Spinal cord (tissue), 10 donors: ENCODE data around the gene TRIP10. TPM values are rescaled to one million over a fixed set of nuclear protein-coding genes. Genes with fewer than 3 reads are reported as not detected.

ENCODE experiments used
- DNase-seq, 6 donors: peaks; one replicate each; pipeline versions ENCODE4 v3.0.0 to v3.0.0-alpha.2; 2013 to 2015; ENCODE audit warnings: low spot score in 6 of 6, low read depth in 4 of 6
- H3K27ac ChIP-seq: one replicate; pipeline ENCODE4 v1.5.1; 2013; ENCODE audit warnings: low read depth, low read length, control low read depth
- H3K27me3 ChIP-seq: one replicate; pipeline ENCODE4 v1.6.1; 2013; ENCODE audit warnings: low read length; ENCODE audit not compliant: control insufficient read depth, insufficient read depth
- H3K36me3 ChIP-seq: one replicate; pipeline ENCODE4 v1.6.1; 2013; ENCODE audit warnings: low read length; ENCODE audit not compliant: control insufficient read depth, insufficient read depth
- H3K4me1 ChIP-seq: one replicate; pipeline ENCODE4 v1.6.1; 2013; ENCODE audit warnings: low read length; ENCODE audit not compliant: control insufficient read depth, insufficient read depth
- H3K4me3 ChIP-seq: one replicate; pipeline ENCODE4 v1.5.1; 2013; ENCODE audit warnings: low read depth, low read length, control low read depth
- H3K9me3 ChIP-seq: one replicate; pipeline ENCODE4 v1.6.1; 2013; ENCODE audit warnings: low read length; ENCODE audit not compliant: control insufficient read depth, insufficient read depth
- whole genome bisulfite sequencing: methylation state at CpG from one replicate; pipeline ENCODE4 v1.1.5; 2013; ENCODE audit warnings: missing lambda C conversion rate; ENCODE audit not compliant: insufficient coverage; 5-methylcytosine and 5-hydroxymethylcytosine counted together
- polyA plus RNA-seq, 2 donors: library from polyadenylated mRNA; unstranded; fragments of 120-200 nt; gene quantifications; one replicate each; pipeline ENCODE4 v1.2.1, GENCODE V29; 2013; ENCODE audit not compliant: insufficient read length in 2 of 2
- total RNA-seq, 2 donors: library from RNA; depleted of rRNA in 1 of 2; stranded (reverse); fragments of 120-200 nt in 1 of 2; fragments of >200 nt in 1 of 2; gene quantifications; one replicate each; pipeline versions ENCODE4 v1.2.3 to v1.2.4, GENCODE V29; 2013 to 2014
- donor health status: healthy.

The TRIP10 gene
- total and polyA plus RNA-seq, 4 donors, result 8.7 to 22.8 (median 17.1) TPM

GRCh38 chr19:6732803-6733337 is 6.6 kb upstream of the TRIP10 start:
- Histone ChIP-seq H3K9me3 (no peaks in the 10 kb centered on the region), H3K27me3 (no peaks in the 10 kb centered on the region), H3K4me3 (no peak overlapping the region), H3K36me3 (peaks cover 49% of the 10 kb centered on the region), H3K27ac (no peak overlapping the region), H3K4me1 (peaks cover 23% of the 10 kb centered on the region)
- no peak for DNase-seq
- 92% methylated on average over 21 of the region's 21 CpGs for WGBS

- Histone ChIP-seq H3K27ac (no peak overlapping the region), H3K27me3 (no peaks in the 10 kb centered on the region), H3K9me3 (no peaks in the 10 kb centered on the region), H3K4me3 (no peak overlapping the region), H3K4me1 (peaks cover 26% of the 10 kb centered on the region), H3K36me3 (peaks cover 49% of the 10 kb centered on the region)
- DNase-seq, result no peak
- WGBS, result 90% methylated on average over 27 of the region's 29 CpGs
Observed at GRCh38 chr19:6733338-6734095, 6.0 kb upstream of the TRIP10 start.

GRCh38 chr19:6734096-6734696 is 5.3 kb upstream of the TRIP10 start:
- Histone ChIP-seq H3K27me3 (no peaks in the 10 kb centered on the region), H3K9me3 (no peaks in the 10 kb centered on the region), H3K4me1 (peaks cover 33% of the 10 kb centered on the region), H3K36me3 (peaks cover 49% of the 10 kb centered on the region), H3K27ac (no peak overlapping the region), H3K4me3 (no peak overlapping the region)
- WGBS, result 81% methylated on average over 20 of the region's 20 CpGs
- no peak for DNase-seq

GRCh38 chr19:6735181-6735911 is 4.1 kb upstream of the TRIP10 start:
- DNase-seq, result no peak
- WGBS, result 75% methylated on average over 6 of the region's 15 CpGs
- H3K4me1 ChIP-seq, result peaks cover 42% of the 10 kb centered on the region
- peaks cover 39% of the 10 kb centered on the region for H3K36me3 ChIP-seq
- no peaks in the 10 kb centered on the region for H3K27me3 ChIP-seq
- no peak overlapping the region for H3K27ac ChIP-seq
- peak overlapping the region; percentile 91 for H3K4me3 ChIP-seq
- no peaks in the 10 kb centered on the region for H3K9me3 ChIP-seq

GRCh38 chr19:6736169-6736916 is 3.1 kb upstream of the TRIP10 start:
- no peaks in the 10 kb centered on the region for H3K27me3 ChIP-seq
- peak overlapping the region; percentile 97 for H3K27ac ChIP-seq
- H3K36me3 ChIP-seq, result peaks cover 30% of the 10 kb centered on the region
- H3K4me1 ChIP-seq, result peaks cover 51% of the 10 kb centered on the region
- peak in 2 of 6 donors; percentile 79 to 80 for DNase-seq
- H3K4me3 ChIP-seq, result peak overlapping the region; percentile 91
- 35% methylated on average over 25 of the region's 25 CpGs for WGBS
- no peaks in the 10 kb centered on the region for H3K9me3 ChIP-seq

GRCh38 chr19:6736917-6737283 is 2.6 kb upstream of the TRIP10 start:
- no peak for DNase-seq
- 0% methylated on average over 15 of the region's 16 CpGs for WGBS

GRCh38 chr19:6737284-6737872 is 2.1 kb upstream of the TRIP10 start, which contains the start of gene GPR108:
Gene GPR108 (minus strand): TSS chr19:6737580. CDS start chr19:6737576, 4 bp downstream.
- Histone ChIP-seq H3K36me3 (peaks cover 20% of the 10 kb centered on the region), H3K4me1 (peaks cover 51% of the 10 kb centered on the region), H3K27ac (peak within 1 kb of the TSS; percentile 97), H3K4me3 (peak within 1 kb of the TSS; percentile 91), H3K9me3 (no peaks in the 10 kb centered on the region), H3K27me3 (no peaks in the 10 kb centered on the region)
- under 1% methylated on average over 54 of the region's 55 CpGs for WGBS
- peak in 5 of 6 donors; percentile 83 to 100 (median 99) for DNase-seq

More at GRCh38 chr19:6736917-6737283, 2.6 kb upstream of the TRIP10 start:
- Histone ChIP-seq H3K36me3 (peaks cover 25% of the 10 kb centered on the region), H3K4me3 (peak overlapping the region; percentile 91), H3K9me3 (no peaks in the 10 kb centered on the region), H3K27ac (peak overlapping the region; percentile 97), H3K4me1 (peaks cover 51% of the 10 kb centered on the region), H3K27me3 (no peaks in the 10 kb centered on the region)

- peak in 3 of 6 donors; percentile 83 to 100 (median 99) for DNase-seq
- no peaks in the 10 kb centered on the region for H3K27me3 ChIP-seq
- H3K4me1 ChIP-seq, result peaks cover 51% of the 10 kb centered on the region
- H3K27ac ChIP-seq, result peak overlapping the region; percentile 92
- H3K9me3 ChIP-seq, result no peaks in the 10 kb centered on the region
- H3K36me3 ChIP-seq, result peaks cover 13% of the 10 kb centered on the region
- H3K4me3 ChIP-seq, result peak overlapping the region; percentile 18
- WGBS, result 14% methylated on average over 12 of the region's 13 CpGs
Observed at GRCh38 chr19:6737873-6738786, 1.4 kb upstream of the TRIP10 start.
